Mesendoderm (in vitro differentiated cells): ENCODE results near the gene FRAT1.
A peak's percentile ranks its signal among the peaks of the same experiment; 100 is the strongest.

Experiments
- DNase-seq: peaks from one replicate; pipeline ENCODE4 v3.0.0; 2013
- H2AK5ac ChIP-seq: 2 replicates; pipeline ENCODE4 v1.6.1; 2013; ENCODE audit warnings: low read length, inconsistent platforms
- H2BK120ac ChIP-seq: 2 replicates; pipeline ENCODE4 v1.6.1; 2013; ENCODE audit warnings: low read depth, mild to moderate bottlenecking, low read length, moderate library complexity, mixed read lengths
- H2BK15ac ChIP-seq: replicated peaks from 2 replicates; pipeline ENCODE4 v1.6.1; 2013; ENCODE audit warnings: low read depth, mild to moderate bottlenecking, moderate library complexity
- H2BK5ac ChIP-seq: 2 replicates; pipeline ENCODE4 v1.6.1; 2013; ENCODE audit warnings: low read length, inconsistent platforms
- H3K18ac ChIP-seq: 2 replicates; pipeline ENCODE4 v1.6.1; 2013; ENCODE audit warnings: mild to moderate bottlenecking, low read length, mixed read lengths
- H3K23ac ChIP-seq: one replicate; pipeline ENCODE4 v1.6.1; 2013; ENCODE audit warnings: low read length
- H3K27ac ChIP-seq: 2 replicates; pipeline ENCODE4 v1.5.1; 2013; ENCODE audit warnings: low read depth, mild to moderate bottlenecking, inconsistent platforms, low read length, moderate library complexity
- H3K27me3 ChIP-seq: 2 replicates; pipeline ENCODE4 v1.6.1; 2013; ENCODE audit warnings: low read length, control low read depth, mild to moderate bottlenecking, inconsistent platforms; ENCODE audit not compliant: insufficient read depth, poor library complexity
- H3K36me3 ChIP-seq: 2 replicates; pipeline ENCODE4 v1.6.1; 2013; ENCODE audit warnings: low read length, inconsistent platforms; ENCODE audit not compliant: control insufficient read depth, insufficient read depth
- H3K4ac ChIP-seq: one replicate; pipeline ENCODE4 v1.6.1; 2013; ENCODE audit warnings: low read depth, mild to moderate bottlenecking, low read length, moderate library complexity
- H3K4me1 ChIP-seq: 2 replicates; pipeline ENCODE4 v1.6.1; 2013; ENCODE audit warnings: low read depth, low read length, inconsistent platforms; ENCODE audit not compliant: control insufficient read depth
- H3K4me2 ChIP-seq: 2 replicates; pipeline ENCODE4 v1.6.1; 2013; ENCODE audit warnings: low read length
- H3K4me3 ChIP-seq: 2 replicates; pipeline ENCODE4 v1.5.1; 2013; ENCODE audit warnings: mild to moderate bottlenecking, low read length
- H3K56ac ChIP-seq: one replicate; pipeline ENCODE4 v1.6.1; 2013; ENCODE audit warnings: low read length
- H3K79me1 ChIP-seq: 2 replicates; pipeline ENCODE4 v1.6.1; 2013; ENCODE audit warnings: low read length, inconsistent platforms
- H3K79me2 ChIP-seq: 2 replicates; pipeline ENCODE4 v1.6.1; 2013; ENCODE audit warnings: mild to moderate bottlenecking, low read length; ENCODE audit not compliant: control insufficient read depth, insufficient read depth
- H3K9ac ChIP-seq: 2 replicates; pipeline ENCODE4 v1.6.1; 2013; ENCODE audit warnings: low read length, inconsistent platforms
- H4K5ac ChIP-seq: one replicate; pipeline ENCODE4 v1.6.1; 2013; ENCODE audit warnings: low read length
- H4K8ac ChIP-seq: one replicate; pipeline ENCODE4 v1.6.1; 2013; ENCODE audit warnings: low read depth, mild to moderate bottlenecking, control low read depth, low read length, moderate library complexity
- WGBS: extraction: QIAGEN DNeasy Blood & Tissue Kit; methylation state at CpG from one replicate; pipeline ENCODE4 v1.1.7; 2013; ENCODE audit warnings: low lambda C conversion rate, missing lambda C conversion rate; ENCODE audit not compliant: insufficient coverage; ENCODE audit errors: extremely low coverage; 5-methylcytosine and 5-hydroxymethylcytosine counted together

Gene FRAT1

DNA sequence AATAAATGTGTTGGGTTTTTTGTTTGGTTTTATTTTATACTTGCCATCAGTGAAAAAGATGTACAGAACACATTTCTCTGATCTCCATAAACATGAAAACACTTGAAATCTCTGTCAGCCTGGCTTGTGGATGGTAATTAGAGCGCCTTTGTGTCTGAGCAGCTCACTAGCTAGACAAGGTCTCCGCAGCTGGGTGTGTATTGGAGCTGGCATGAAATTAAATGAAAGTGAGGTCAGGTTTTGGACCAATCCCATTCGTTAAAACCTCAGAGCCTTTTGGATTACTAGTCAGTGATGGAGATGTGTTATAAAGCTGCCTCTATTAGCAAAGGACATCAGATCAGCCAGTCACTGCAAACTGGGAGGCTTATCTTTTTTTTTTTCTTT is 2.7 kb downstream of the FRAT1 start:
- Histone ChIP-seq H2AK5ac (no peak overlapping the region), H4K5ac (no peak overlapping the region), H3K27ac (no peak overlapping the region), H3K27me3 (peaks cover 3% of the 10 kb centered on the region), H2BK15ac (no peak overlapping the region), H3K4me2 (no peak overlapping the region), H3K79me1 (no peaks in the 10 kb centered on the region), H3K56ac (no peak overlapping the region), H2BK120ac (no peak overlapping the region), H3K36me3 (no peaks in the 10 kb centered on the region), H3K18ac (no peak overlapping the region), H3K9ac (no peak overlapping the region), H3K4me1 (peaks cover 3% of the 10 kb centered on the region), H3K79me2 (no peaks in the 10 kb centered on the region), H4K8ac (no peak overlapping the region), H2BK5ac (no peak overlapping the region), H3K4ac (no peak overlapping the region), H3K4me3 (no peak overlapping the region), H3K23ac (no peak overlapping the region)
- peak; percentile 78 for DNase-seq
- no CpG with 5 or more reads among the region's 3 CpGs for WGBS

DNA sequence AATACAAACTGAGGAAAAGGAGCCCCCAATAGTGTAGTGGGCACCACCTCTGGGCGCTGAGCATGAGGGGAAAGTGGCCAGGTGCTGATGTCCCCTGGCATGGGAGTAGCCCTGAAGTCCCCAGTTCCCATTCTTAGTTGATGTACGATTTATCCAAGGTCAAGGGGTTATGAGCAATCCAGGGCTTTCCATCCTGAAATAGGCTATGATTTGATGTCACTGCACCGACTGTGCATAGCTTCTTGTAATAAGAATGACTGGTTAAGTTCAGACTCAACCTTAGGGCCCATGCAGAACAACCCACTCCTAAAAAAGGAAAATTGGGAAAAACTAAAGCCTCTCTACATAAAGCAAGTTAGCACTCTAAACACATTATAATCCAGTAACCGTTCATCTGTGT is 4.4 kb downstream of the FRAT1 start:
- no peak overlapping the region for H2BK120ac ChIP-seq
- H3K79me1 ChIP-seq: no peaks in the 10 kb centered on the region
- no peak overlapping the region for H3K9ac ChIP-seq
- no peak overlapping the region for H3K23ac ChIP-seq
- H3K27me3 ChIP-seq: peaks cover 3% of the 10 kb centered on the region
- no CpG with 5 or more reads among the region's 4 CpGs for WGBS
- no peak overlapping the region for H2BK5ac ChIP-seq
- no peak overlapping the region for H3K4me2 ChIP-seq
- H3K56ac ChIP-seq: no peak overlapping the region
- no peaks in the 10 kb centered on the region for H3K79me2 ChIP-seq
- H3K4ac ChIP-seq: no peak overlapping the region
- no peak overlapping the region for H2AK5ac ChIP-seq
- DNase-seq: no peak
- no peak overlapping the region for H3K27ac ChIP-seq
- H4K5ac ChIP-seq: no peak overlapping the region
- no peak overlapping the region for H3K4me3 ChIP-seq
- H4K8ac ChIP-seq: no peak overlapping the region
- H3K18ac ChIP-seq: no peak overlapping the region
- H3K4me1 ChIP-seq: peaks cover 3% of the 10 kb centered on the region
- H3K36me3 ChIP-seq: no peaks in the 10 kb centered on the region
- no peak overlapping the region for H2BK15ac ChIP-seq

DNA sequence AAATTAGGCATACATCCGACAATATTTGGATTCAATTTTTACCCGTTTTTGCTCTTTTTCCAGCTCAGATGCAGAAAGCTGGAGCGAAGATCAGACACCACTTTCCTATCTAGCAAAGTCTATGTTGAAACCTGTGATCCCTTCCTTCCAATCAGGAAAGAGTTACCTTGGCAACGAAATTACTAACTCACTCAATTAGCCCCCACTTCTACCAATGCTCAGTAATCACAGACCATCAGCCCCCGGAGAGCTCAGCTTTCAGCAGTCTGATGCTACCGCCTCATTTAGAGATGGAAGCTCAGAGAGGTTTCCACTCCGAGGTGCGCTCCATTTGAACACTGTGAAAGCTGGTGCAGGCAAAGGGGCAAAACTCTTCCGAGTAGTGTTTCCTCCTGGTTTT is 6.7 kb downstream of the FRAT1 start:
- no peak overlapping the region for H3K9ac ChIP-seq
- H3K56ac ChIP-seq: no peak overlapping the region
- H3K4me2 ChIP-seq: no peak overlapping the region
- no CpG with 5 or more reads among the region's 9 CpGs for WGBS
- H3K23ac ChIP-seq: no peak overlapping the region
- no peak overlapping the region for H3K4me3 ChIP-seq
- no peaks in the 10 kb centered on the region for H3K79me2 ChIP-seq
- no peak overlapping the region for H2BK120ac ChIP-seq
- H4K5ac ChIP-seq: no peak overlapping the region
- no peak overlapping the region for H2BK5ac ChIP-seq
- H3K4me1 ChIP-seq: peaks cover 5% of the 10 kb centered on the region
- no peak overlapping the region for H2BK15ac ChIP-seq
- H3K27ac ChIP-seq: no peak overlapping the region
- H2AK5ac ChIP-seq: no peak overlapping the region
- no peak overlapping the region for H4K8ac ChIP-seq
- H3K79me1 ChIP-seq: peaks cover 3% of the 10 kb centered on the region
- no peak overlapping the region for H3K18ac ChIP-seq
- H3K27me3 ChIP-seq: no peaks in the 10 kb centered on the region
- peak; percentile 54 for DNase-seq
- no peak overlapping the region for H3K4ac ChIP-seq
- H3K36me3 ChIP-seq: no peaks in the 10 kb centered on the region

DNA sequence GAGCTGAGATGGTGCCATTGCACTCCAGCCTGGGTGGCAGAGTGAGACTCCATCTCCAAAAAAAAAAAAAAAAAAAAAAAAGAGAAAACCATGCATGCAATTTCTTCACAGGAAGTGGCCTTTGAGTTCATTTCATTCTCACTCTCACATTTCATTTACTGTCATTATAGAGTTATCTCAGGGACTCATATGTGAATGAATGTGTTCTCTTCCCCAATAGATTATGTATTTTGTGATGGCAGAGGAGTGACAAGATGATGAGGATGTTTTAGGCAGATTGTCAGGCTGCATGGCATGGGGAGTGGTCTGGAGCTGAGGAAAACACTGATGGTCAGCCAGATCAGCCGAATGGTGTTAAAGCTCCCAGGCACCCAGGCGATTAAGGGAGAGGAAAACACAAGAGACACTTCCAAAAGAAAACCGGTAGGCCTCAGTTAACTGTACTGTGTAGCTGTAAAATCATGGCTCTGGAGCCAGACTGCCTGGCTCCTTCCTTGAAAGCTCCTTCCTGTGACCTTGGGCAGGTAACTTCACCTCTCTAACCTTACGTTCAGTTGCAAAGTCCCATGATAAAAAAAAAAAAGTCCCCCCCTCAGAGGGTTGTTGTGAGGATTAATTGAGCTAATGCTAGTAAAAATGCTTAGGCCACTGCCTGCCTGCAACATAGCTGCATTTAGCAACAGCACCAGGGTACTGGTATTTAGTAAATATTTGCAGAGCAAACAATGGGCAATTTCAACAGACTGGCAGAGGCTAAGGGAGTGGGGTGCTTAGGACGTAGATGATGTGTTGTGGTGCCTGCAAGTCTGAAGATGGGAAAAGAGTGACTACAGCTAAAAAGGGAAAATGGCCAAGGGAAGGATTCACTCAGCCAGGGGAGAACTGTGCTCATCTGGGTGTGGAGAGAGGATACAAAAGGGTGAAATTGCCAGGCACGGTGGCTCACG is 8.6 kb downstream of the FRAT1 start:
- peak overlapping the region; percentile 15 for H3K56ac ChIP-seq
- WGBS: no CpG with 5 or more reads among the region's 7 CpGs
- no peak overlapping the region for H3K18ac ChIP-seq
- no peak overlapping the region for H3K4ac ChIP-seq
- DNase-seq: no peak
- H3K4me1 ChIP-seq: peaks cover 6% of the 10 kb centered on the region
- H2BK120ac ChIP-seq: no peak overlapping the region
- no peak overlapping the region for H2BK5ac ChIP-seq
- H3K27me3 ChIP-seq: no peaks in the 10 kb centered on the region
- no peak overlapping the region for H3K27ac ChIP-seq
- no peak overlapping the region for H3K4me2 ChIP-seq
- peaks cover 6% of the 10 kb centered on the region for H3K79me1 ChIP-seq
- no peak overlapping the region for H3K4me3 ChIP-seq
- no peak overlapping the region for H3K23ac ChIP-seq
- no peak overlapping the region for H2BK15ac ChIP-seq
- no peak overlapping the region for H4K5ac ChIP-seq
- H3K79me2 ChIP-seq: peaks cover 5% of the 10 kb centered on the region
- H3K36me3 ChIP-seq: no peaks in the 10 kb centered on the region
- no peak overlapping the region for H2AK5ac ChIP-seq
- H3K9ac ChIP-seq: peak overlapping the region; percentile 16
- H4K8ac ChIP-seq: no peak overlapping the region

DNA sequence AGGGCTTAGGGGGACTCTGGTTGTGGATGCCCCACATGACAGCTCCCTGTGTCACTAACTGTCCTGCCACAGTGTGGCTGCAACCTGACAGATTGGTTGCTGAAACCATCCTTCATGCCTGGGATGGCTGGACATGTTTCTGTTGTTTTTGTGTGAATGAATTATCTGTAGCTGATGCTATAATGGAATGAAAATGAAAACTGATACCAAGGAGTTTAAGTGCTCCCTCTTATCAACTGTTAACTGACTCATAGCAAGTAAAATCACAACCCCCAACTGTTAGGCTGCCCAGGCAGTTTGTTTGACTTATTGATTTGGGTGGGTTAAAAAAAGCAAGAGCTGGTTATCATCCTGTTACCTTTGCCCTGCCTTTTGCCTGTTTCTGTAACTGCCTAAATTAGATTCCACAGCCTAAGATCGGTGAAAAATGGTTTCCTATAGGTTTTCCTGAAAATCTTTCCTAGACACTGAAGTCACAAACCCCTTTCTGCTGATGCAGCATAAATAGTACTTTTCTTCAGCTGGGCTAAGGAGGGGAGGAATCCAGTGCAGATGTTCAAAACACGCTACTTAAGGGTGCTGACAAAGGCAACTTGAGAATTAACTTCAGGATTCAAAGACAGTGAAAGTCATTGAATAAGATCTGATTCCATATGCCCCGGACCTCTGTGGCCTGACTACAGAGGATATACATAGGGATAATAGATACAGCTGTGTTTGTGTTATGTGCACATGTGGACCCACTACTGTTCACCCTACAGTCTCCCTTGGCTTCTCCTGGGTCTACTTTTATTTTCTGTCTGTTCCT is 9.8 kb downstream of the FRAT1 start:
- no peak for DNase-seq
- Histone ChIP-seq H2BK5ac (no peak overlapping the region), H3K23ac (peak overlapping the region; percentile 57), H3K9ac (no peak overlapping the region), H4K5ac (no peak overlapping the region), H3K4me3 (no peak overlapping the region), H3K4me1 (peaks cover 6% of the 10 kb centered on the region), H2BK120ac (no peak overlapping the region), H3K4me2 (no peak overlapping the region), H3K36me3 (no peaks in the 10 kb centered on the region), H3K27ac (no peak overlapping the region), H3K4ac (no peak overlapping the region), H3K79me1 (peaks cover 6% of the 10 kb centered on the region), H3K27me3 (no peaks in the 10 kb centered on the region), H2AK5ac (no peak overlapping the region), H3K18ac (no peak overlapping the region), H4K8ac (no peak overlapping the region), H3K56ac (peak overlapping the region; percentile 19), H3K79me2 (peaks cover 6% of the 10 kb centered on the region), H2BK15ac (no peak overlapping the region)
- no CpG with 5 or more reads among the region's 3 CpGs for WGBS
